HG02981 (cell line): ENCODE results near the gene NLGN2.

Experiments
- ATAC-seq: cut with Tn5 transposase; IDR thresholded peaks from one replicate; pipeline ENCODE4 v1.9.1; 2021; ENCODE audit warnings: mild to moderate bottlenecking, moderate library complexity; ENCODE audit not compliant: unreplicated experiment

The NLGN2 gene

GRCh38 chr17:7462474-7463371, 55.1 kb downstream of the NLGN2 start:
- ATAC-seq: no peak

GRCh38 chr17:7463372-7463846, 55.8 kb downstream of the NLGN2 start:
- ATAC-seq: no peak

- ATAC-seq: no peak
These were observed 56.4 kb downstream of the NLGN2 start for GRCh38 chr17:7464081-7464480.

GRCh38 chr17:7465597-7466275, 58.1 kb downstream of the NLGN2 start:
- no peak for ATAC-seq

- ATAC-seq: no peak
These were observed 58.6 kb downstream of the NLGN2 start for GRCh38 chr17:7466318-7466638.

- no peak for ATAC-seq
These were observed 59.1 kb downstream of the NLGN2 start for GRCh38 chr17:7466639-7467341.

- ATAC-seq: no peak
These were observed 59.9 kb downstream of the NLGN2 start for GRCh38 chr17:7467498-7467897.

GRCh38 chr17:7468290-7468689, 60.6 kb downstream of the NLGN2 start:
- no peak for ATAC-seq

- ATAC-seq: no peak
These were observed 61.3 kb downstream of the NLGN2 start for GRCh38 chr17:7468804-7469389.
